Left hindlimb (tissue), 1 donor: Measurements from ENCODE around the gene SCGB3A1.

ENCODE experiments used
- DNase-seq: peaks from one replicate; pipeline ENCODE4 v3.0.0-alpha.2; 2018

Gene SCGB3A1

GRCh38 chr5:180603076-180603594 lies 11.8 kb upstream of the SCGB3A1 start:
- peak; percentile 22 for DNase-seq

GRCh38 chr5:180602481-180603075 lies 11.3 kb upstream of the SCGB3A1 start:
- DNase-seq: peak; percentile 11

DNA sequence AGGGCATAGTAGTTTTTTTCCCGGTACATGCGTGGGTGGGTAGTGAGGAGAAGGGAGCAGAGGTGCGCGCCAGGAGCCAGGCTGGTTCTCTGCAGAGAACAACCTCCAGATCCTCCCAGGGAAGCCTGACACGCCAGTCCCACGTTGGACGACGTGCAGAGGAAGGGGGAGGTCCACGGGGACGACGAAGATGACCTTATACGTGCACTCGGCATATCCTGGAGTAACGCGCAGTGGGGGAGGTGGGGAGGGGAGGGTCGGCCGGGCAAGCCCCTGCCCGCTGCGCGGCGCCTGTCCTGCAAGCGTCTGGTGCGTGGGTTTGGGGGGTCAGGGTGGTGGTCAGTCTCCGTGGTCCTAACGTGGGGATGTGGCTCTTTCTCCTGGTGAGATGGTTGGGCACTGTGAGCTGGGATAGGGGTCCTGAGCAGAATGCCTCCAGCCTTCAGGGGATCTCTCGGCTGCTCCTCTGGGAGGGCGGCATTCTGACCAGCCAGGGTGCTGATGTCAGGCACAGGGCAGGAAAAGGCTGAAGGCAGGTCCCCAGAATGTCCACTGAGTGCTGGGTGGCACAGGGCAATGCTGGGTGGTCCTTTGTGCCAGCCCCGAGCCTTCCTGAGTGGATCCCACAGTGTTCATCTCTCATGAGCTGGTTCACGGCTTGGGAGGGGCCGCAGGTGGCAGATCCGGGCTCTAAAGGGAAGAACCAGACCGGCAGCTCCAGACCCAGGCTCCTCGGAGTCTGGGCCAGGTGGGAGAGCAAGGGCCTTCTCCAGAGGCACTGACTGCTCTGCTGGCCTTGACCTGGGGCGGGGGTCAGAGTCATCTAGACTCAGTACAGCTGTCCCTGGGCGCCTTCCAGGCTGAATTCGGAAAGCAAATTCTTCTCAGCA lies 10.5 kb upstream of the SCGB3A1 start:
- no peak for DNase-seq

GRCh38 chr5:180600554-180601041 lies 9.3 kb upstream of the SCGB3A1 start:
- peak; percentile 31 for DNase-seq

DNA sequence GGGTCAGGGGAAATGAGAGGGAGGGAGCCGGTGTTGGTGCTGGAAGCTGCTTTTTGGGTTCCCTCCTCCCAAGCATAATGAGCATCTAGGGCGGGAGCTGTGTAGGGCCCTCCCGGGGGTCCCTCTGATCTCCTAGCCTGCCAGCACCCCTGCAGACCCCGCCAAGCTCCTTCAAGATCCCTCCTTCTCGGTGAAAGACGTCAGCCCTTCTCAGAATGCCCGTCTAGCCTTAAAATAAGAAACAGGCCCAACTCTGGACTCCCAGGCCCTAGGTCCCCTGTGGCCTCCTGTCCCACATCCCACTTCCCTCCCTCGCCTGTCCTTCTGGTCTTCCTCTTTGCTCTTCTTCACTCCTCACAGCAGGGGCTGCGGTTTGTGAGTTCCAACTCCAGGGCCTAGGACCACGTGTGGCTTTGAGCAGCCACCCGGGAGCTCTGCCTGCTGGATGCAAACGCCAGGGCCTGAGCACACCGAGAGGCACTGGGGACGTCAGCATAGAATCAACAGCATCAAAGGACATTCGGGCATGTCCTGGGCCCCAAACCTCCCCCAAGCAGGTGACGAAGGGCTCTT lies 8.8 kb upstream of the SCGB3A1 start:
- DNase-seq: no peak

GRCh38 chr5:180599590-180599914 lies 8.3 kb upstream of the SCGB3A1 start:
- DNase-seq: no peak

GRCh38 chr5:180598797-180599589 lies 7.7 kb upstream of the SCGB3A1 start:
- peak; percentile 22 for DNase-seq

DNA sequence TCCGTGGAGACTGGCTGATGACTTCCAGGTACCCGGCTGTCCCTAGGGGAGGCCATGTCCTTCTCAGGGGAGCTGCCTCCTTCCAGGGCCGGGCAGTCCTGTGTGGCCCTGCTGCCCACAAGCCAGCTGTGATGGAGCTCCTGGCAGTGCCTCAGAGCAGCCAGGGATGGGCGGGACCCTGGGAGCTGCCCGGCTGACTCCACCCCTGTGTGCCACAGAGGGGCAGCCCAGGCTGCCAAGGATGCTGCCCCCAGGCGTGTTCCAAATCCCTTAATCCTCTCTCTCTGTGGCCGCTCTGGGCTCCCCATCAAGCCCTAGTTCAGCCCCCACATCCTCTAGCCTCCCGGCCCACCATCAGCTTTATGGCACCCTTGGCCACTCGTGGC lies 7.0 kb upstream of the SCGB3A1 start:
- DNase-seq: peak; percentile 15

DNA sequence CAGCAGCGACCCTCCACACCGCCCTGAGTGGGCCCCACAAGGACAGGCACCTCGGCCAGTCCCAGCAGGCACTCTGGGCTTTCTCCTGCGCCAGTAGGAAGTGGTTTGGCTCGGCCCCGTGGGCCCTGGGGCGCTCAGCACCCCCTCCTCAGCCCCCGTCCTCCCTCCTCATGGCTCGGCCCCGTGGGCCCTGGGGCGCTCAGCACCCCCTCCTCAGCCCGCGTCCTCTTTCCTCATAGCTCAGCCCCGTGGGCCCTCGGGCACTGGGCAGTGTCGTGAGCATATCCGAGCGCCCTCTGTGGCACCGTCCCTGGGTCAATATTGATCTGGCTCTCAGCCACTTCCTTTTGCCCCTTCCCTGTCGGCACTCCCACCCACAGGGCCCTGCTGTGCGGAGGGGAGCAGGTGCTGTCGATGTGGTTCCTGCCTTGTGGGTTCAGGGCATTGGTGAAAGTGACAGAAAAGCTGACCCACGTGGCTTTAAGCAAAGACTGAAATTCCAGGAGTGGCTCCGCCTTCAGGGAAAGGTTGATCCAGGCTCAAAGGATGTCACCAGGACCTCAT lies 5.5 kb upstream of the SCGB3A1 start:
- DNase-seq: no peak

DNA sequence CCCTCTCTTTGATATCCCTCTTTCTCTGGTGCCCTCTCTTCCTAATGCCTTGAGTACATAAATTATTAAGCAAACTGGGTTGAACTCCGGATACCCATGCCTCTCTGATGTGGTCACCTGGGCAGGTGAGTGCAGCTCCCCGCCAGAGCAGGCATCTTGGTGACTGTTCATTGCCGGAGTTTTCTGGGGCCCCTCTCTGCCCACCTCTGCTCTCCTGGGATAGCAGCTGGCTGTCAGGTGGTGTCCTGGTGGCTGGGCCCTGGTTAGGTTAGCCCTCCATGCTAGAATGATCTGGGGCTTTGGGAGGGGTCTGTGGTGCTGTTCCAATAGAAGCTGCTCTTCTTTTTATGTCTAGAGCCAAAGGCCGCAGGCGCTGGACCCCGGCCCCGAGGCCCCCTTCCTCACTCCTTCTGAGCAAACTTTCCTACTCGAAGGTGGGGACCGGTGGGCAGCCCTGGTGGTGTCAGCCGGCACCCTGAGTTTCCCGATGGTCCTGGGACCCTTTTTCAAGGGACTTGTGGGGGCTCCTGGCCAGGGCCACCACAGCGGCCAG lies 4.9 kb upstream of the SCGB3A1 start:
- no peak for DNase-seq

- no peak for DNase-seq
These were observed 4.2 kb upstream of the SCGB3A1 start for GRCh38 chr5:180595381-180596114.

DNA sequence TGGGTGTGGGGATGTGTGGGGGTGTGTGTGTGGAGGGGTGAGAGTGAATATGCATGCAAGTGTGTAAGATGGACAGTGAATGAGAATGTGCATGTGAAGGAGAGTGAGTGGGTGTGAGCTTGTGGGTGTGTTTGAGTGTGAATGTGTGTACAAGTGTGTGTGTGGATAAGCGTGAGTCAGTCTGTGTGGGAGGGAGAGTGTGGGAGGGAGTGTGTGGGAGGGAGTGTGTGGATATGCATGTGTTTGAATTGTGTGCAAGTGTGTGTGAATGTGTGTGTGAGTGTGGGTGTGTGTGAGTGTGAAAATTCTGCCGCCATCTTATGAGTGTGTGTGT lies 3.7 kb upstream of the SCGB3A1 start:
- DNase-seq: no peak

DNA sequence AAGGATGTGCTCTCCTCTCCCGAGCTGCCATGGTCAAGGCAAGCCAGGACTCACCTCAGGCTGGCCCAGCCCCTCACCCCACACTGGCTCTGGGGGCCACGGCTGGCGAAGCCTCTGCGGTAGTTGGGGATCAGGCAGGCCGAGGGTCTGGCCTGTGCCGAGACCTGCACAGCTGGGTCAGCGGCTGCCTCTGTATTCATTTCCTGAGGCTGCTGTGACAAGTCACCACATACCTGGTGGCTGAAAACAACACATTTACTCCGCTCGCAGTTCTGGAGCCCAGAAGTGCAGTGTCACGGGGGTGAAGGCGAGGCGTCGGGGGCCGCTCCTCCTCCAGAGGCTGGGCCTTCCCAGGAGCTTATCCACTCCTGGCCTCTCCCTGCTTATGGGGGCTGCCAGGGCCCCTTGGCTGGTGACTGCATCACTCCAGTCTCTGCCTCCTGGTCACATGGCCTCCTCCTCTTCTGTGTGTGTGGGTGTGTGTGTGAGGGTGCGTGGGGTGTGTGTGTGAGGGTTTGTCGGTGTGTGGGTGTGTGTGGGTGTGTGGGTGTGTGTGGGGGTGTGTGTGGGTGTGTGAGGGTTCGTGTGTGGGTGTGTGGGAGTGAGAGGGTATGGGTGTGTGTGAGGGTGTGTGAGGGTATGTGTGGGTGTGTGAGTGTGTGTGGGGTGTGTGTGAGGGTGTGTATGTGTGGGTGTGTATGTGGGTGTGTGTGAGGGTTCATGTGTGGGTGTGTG lies 3.2 kb upstream of the SCGB3A1 start:
- no peak for DNase-seq

DNA sequence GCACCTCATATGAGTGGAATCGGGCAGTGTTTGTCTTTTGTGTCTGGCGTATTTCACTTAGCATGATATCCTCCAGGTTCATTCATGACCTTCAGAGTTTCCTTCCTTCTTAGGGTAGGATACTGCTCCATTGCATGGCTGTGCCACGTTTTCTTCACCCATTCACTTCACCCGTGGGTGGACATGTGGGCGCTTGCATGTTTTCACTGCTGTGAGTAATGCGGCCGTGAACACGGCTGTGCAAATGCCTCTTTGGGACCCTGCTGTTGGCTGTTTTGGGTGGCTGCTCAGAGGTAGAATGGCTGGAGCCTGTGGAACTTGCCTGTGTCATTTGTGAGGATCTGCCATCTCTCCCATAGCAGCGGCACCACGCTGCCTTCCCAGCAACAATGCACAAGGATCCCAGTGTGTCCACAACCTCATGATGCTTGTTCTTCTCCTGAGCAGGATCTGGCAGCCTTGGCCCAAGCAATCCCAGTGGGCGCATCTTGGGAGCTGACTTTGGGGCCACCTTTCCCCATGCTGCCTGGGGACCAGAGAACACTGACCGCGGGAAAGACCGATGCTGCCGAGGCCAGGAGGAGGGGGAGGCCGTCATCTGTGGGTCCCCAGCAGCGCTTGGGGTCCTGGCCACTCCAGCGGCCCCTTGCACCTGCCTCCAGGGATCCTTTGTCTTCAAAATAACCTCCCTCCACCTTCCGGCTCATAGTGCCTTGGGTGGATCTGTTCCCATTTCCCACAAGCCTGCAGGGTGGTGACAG lies 2.3 kb upstream of the SCGB3A1 start:
- DNase-seq: no peak

- DNase-seq: no peak
These were observed 877 bp upstream of the SCGB3A1 start for GRCh38 chr5:180592176-180592575.

- DNase-seq: no peak
These were observed 572 bp downstream of the SCGB3A1 start for GRCh38 chr5:180590543-180591310.

DNA sequence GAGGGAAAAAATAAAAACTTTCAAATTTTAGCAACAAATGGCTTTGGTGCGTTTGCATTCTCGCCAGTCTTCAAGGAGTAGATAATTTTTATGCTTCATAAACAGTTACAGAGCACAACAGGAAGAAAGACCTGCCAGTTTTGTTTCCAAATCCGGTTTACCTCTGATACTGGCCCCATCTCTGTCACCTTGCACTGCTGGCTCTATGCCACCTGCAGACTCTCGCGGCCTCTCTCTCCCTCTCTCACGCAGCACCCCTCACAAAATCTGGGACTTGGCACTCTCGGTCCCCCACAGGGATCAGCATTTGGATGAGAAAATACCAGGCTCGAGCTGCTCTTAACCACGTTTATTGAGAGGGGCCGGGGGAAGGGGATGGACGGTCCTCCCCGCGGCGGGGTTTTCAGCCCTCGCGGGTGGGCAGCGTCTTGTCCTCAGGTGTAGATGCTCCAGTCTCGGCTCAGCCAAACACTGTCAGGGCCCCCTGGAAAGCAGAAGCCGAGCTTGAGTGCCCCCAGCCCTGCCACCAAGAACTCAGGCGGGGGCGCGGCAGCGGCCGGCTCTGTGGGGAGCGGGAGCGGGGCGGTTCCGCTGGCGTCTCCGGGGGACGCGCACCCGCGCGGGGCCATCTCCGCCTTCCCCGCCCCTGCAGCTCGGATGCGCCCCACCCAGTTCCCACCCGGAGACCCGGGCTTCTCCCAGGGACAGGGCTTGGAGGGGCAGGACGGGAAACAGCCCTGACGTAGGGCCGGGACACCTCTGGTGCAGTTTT lies 1.3 kb downstream of the SCGB3A1 start:
- no peak for DNase-seq

- no peak for DNase-seq
These were observed 4.4 kb downstream of the SCGB3A1 start for GRCh38 chr5:180586870-180587269.

DNA sequence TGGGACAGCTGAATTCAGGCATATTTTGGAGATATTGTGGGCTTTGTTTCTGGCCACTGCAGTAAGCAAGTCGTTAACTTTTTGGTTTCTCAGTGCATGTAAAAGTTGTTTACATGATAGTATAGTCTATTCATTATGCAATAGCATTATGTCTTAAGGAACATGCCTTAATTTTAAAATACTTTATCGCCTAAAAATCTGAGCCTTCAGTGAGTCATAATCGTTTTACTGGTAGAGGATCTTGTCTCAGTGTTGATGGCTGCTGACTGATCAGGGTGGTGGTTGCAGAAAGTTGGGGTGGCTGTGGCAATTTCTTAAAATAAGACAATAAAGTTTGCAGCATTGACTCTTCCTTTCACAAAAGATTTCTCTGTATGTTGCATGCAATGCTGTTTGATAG lies 5.1 kb downstream of the SCGB3A1 start:
- DNase-seq: no peak
